ENCODE results near the gene EYS. TPM values are rescaled to one million over a fixed set of nuclear protein-coding genes. Genes with fewer than 3 reads are reported as not detected.

Gene EYS
- total and polyA plus RNA-seq, 8 donors: 0.03 to 0.25 (median 0.13) TPM

DNA sequence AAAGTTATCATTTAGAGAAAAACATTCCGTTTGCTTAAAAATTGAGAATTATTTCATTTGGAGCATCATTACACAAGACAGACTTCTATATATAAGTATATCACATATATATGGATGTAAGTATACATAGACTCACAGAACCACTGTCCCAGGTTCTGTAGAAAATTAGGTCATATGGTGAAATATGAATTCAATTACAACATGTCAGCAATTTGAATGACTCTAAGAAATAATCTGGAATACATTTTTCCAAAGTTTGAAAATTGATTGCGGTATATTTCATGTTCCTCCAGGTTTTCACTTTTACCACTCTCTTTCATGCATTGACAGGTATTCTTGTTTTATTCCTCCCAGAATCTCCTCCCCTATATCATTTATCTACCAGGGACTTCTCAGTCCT is 1179.1 kb downstream of the EYS start:
- Histone ChIP-seq H3K4me3 (no peak overlapping the region), H3K27me3 (no peaks in the 10 kb centered on the region), H3K9me3 (no peaks in the 10 kb centered on the region), H3K36me3 (no peaks in the 10 kb centered on the region), H3K4me1 (no peaks in the 10 kb centered on the region), H3K27ac (no peak overlapping the region)
- TF ChIP-seq, protein P1, sequence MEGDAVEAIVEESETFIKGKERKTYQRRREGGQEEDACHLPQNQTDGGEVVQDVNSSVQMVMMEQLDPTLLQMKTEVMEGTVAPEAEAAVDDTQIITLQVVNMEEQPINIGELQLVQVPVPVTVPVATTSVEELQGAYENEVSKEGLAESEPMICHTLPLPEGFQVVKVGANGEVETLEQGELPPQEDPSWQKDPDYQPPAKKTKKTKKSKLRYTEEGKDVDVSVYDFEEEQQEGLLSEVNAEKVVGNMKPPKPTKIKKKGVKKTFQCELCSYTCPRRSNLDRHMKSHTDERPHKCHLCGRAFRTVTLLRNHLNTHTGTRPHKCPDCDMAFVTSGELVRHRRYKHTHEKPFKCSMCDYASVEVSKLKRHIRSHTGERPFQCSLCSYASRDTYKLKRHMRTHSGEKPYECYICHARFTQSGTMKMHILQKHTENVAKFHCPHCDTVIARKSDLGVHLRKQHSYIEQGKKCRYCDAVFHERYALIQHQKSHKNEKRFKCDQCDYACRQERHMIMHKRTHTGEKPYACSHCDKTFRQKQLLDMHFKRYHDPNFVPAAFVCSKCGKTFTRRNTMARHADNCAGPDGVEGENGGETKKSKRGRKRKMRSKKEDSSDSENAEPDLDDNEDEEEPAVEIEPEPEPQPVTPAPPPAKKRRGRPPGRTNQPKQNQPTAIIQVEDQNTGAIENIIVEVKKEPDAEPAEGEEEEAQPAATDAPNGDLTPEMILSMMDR (IDR thresholded peaks at IDR 0.05): no peak
- FAIRE-seq (no peak), DNase-seq (no peak), ATAC-seq (no peak)
- WGBS, 2 donors: 68 to 87% methylated on average over 2 of the region's 2 CpGs
- intact Hi-C loops (cut with DNase I): no loop called here

- H3K4me3 ChIP-seq: no peak overlapping the region
- no peak for ATAC-seq
- intact Hi-C loops (cut with DNase I): no loop called here
- no peaks in the 10 kb centered on the region for H3K27me3 ChIP-seq
- H3K36me3 ChIP-seq: no peaks in the 10 kb centered on the region
- H3K27ac ChIP-seq: no peak overlapping the region
- no peaks in the 10 kb centered on the region for H3K9me3 ChIP-seq
- no peaks in the 10 kb centered on the region for H3K4me1 ChIP-seq
- no peak for FAIRE-seq
- no peak for DNase-seq
- TF ChIP-seq, protein P1 (IDR thresholded peaks at IDR 0.05): no peak
These were observed 1184.2 kb downstream of the EYS start for GRCh38 chr6:64522859-64523258.

DNA sequence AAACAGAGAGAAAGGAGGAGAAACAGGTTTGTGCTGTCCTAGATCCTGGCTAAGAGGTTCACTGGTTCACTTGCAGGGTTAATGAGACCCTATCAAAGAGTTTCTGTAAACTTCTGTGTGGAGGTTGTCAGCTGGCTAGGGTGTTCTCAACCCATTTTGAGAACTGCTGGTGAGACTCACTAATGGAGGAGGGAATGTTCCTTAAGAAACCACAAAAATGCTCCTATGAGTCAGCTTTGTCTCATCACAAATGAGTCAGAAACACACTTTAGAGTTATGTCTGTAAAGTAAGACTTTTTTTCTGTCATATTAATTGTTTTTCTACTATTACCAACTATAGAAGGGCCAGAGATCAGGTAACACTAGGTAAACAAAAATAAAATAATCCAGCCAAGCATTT is 1187.0 kb downstream of the EYS start:
- ATAC-seq (peak in 2 of 4 donors; percentile 43 to 48), DNase-seq (no peak), FAIRE-seq (no peak)
- TF ChIP-seq, protein P1 (IDR thresholded peaks at IDR 0.05): no peak
- no peak overlapping the region for H3K4me3 ChIP-seq
- no peak overlapping the region for H3K27ac ChIP-seq
- no peaks in the 10 kb centered on the region for H3K27me3 ChIP-seq
- intact Hi-C loops (cut with DNase I): no loop called here
- no peaks in the 10 kb centered on the region for H3K4me1 ChIP-seq
- H3K9me3 ChIP-seq: no peaks in the 10 kb centered on the region
- no peaks in the 10 kb centered on the region for H3K36me3 ChIP-seq

GRCh38 chr6:64516393-64516792 is 1190.6 kb downstream of the EYS start:
- TF ChIP-seq, protein P1 (IDR thresholded peaks at IDR 0.05): no peak
- intact Hi-C loops (cut with DNase I): no loop called here

DNA sequence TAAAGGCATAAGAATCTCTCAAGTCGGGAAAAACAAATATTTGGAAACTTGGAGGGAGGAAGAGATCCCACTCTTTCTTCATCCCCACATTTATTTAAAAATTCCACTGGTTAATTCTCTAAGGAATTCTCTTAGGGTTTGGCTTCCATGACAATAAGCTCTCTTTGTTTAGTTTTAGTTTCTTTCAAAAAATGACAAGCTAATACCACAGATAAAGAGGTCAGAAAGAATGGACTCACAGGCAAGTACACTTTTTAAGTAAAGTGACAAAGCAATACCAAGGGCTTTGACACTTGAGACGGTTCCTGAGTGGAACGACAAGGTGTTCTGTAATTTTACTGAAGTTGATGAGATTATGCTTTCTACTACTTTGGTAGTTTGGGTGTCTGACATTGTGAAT is 1199.4 kb downstream of the EYS start:
- Histone ChIP-seq H3K36me3 (no peaks in the 10 kb centered on the region), H3K27ac (no peak overlapping the region), H3K4me1 (peaks cover 0 to 10% (median 0%) of the 10 kb centered on the region in 3 donors), H3K9me3 (no peaks in the 10 kb centered on the region), H3K4me3 (no peak overlapping the region), H3K27me3 (no peaks in the 10 kb centered on the region)
- no peak for DNase-seq
- intact Hi-C loops (cut with DNase I): no loop called here
- TF ChIP-seq, protein P1 (IDR thresholded peaks at IDR 0.05): no peak
- ATAC-seq: no peak
- 46 to 53% methylated on average over 3 of the region's 3 CpGs for WGBS, 2 donors
- FAIRE-seq: no peak

More at GRCh38 chr6:64516393-64516792, 1190.6 kb downstream of the EYS start:
- no peak for ATAC-seq
- no peak for FAIRE-seq
- Histone ChIP-seq H3K27ac (no peak overlapping the region), H3K4me1 (no peaks in the 10 kb centered on the region), H3K27me3 (no peaks in the 10 kb centered on the region), H3K9me3 (no peaks in the 10 kb centered on the region), H3K4me3 (no peak overlapping the region), H3K36me3 (no peaks in the 10 kb centered on the region)
- DNase-seq: no peak
- 46 to 50% methylated on average over 1 of the region's 1 CpG for WGBS, 2 donors
